Stimulated activated CD8-positive, alpha-beta memory T cell treated with anti-CD3 and anti-CD28 coated beads, Interleukin-12 subunit alpha, Interleukin-12 subunit beta, amount 100 ng/mL, for 1 hour (primary cell): ENCODE measurements around the gene AGL.
"Not testable (repeated sequence)": the region's sequence is repeated elsewhere in the genome, so short reads cannot be mapped to it uniquely, and the experiment has no call there.

Experiments
- DNase-seq: peaks from one replicate; pipeline ENCODE4 v3.0.0-alpha.2; 2020; ENCODE audit warnings: low read depth

AGL gene

DNA sequence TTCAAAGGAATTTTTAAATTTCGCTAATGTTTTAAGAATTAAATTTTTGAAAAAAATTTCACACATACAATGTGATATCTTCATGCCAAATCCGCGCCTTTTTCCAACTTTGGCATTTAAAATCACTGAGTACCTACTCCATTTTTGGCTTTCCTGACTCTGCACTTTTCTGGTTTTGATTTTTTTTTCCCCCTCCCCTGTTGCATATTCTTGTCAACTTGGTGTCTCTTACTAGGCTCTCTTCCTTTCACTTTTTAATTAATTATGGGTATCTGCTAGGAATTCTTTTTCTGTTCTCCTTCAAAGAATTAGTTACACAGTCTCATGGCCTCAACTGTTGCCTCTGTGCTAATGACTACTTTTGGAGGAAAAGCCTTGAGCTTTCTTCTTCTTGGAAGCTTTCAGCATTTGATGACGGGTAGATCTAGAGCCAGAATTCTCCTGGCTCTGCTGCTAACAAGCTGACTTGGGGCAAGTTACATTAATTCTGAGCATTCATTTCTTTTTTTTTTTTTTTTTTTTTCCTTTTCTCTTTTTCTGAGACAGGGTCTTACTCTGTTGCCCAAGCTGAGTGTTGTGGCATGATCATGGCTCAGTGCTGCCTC is 1.8 kb downstream of the AGL start:
- no peak for DNase-seq

DNA sequence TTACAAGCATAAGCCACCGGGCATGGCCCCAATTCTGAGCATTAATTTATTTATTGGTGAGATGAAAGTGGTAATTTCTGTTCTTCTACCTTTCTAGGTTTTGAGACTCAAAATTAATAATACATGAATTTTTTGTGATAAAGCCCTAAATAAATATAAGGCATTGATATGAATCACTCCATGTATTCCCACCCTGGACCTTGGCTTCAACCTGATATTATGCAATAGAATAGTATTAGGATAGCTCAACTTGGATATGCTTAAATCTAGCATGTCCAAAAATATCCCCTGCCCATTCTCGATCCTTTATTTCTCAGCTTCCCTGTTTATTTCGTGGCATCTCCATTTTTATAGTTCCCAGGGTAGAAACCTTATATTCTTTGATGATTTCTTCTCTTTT is 2.5 kb downstream of the AGL start:
- no peak for DNase-seq

DNA sequence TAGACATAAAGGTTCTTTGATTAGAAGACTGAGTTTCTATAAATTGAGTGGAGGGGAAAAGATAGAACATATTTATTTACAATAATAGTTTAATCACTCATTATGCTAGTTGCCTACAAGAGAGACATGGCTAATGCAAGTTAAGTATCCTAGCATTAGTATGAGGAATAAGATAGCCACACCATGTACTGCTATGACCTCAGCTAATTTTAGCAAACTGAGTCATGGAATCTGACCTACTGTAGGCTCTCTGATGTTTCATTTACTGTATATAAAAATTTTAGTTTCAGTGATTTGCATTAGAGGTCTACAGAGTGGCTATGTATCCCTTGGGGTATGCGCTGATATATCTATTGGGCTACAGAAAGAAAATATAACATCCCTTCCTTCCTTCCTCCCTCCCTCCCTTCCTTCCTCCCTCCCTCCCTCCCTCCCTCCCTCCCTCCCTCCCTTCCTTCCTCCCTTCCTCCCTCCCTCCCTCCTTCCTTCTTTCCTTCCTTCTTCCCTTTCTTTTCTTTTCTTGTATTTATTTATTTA is 5.8 kb downstream of the AGL start:
- no peak for DNase-seq

DNA sequence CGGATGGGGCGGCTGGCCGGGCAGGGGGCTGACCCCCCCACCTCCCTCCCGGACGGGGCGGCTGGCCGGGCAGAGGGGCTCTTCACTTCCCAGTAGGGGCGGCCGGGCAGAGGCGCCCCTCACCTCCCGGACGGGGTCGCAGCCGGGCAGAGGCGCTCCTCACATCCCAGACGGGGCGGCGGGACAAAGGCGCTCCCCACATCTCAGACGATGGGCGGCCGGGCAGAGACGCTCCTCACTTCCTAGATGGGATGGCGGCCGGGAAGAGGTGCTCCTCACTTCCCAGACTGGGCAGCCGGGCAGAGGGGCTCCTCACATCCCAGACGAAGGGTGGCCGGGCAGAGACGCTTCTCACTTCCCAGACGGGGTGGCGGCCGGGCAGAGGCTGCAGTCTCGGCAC is 6.9 kb downstream of the AGL start:
- not testable (repeated sequence) for DNase-seq

DNA sequence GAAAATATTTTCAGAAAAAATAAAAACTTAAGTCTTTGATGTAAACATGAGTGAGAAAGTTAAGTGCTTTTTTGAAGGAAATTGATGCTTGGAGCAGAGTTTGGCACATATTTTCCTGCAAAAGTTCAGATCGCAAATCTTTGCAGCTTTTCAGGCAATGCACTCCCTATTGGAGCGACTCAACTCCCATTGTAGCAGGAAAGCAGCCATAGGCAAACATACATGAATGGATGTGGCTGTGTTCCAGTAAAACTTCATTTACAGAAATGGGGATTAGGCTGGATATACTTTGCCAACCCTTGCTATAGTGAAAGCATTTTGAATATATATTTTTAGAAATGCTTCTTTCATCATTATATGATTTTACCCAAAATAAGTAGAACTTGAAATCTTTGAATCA is 8.1 kb downstream of the AGL start:
- no peak for DNase-seq

- no peak for DNase-seq
Measured at GRCh38 chr1:99858881-99859280, 8.7 kb downstream of the AGL start.

DNA sequence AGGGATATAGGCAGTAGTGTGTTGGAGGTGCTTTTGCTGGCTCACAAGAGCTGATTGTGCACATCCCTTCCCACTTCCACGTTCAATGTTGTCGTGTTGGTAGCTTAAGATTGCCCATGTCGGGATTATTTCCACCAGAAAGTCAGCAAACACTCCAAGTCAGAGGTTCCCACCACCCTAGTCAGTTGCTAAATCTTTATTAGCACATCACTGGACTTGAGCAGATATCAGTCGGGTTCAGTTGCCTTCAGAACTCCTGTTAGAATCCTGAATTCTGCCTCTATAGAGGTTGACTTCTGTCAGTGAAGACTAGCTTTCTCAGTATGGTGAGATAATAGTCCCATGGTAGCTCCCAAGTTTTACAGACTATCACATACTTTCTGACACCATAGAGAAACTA is 10.5 kb downstream of the AGL start:
- DNase-seq: no peak

- DNase-seq: no peak
Measured at GRCh38 chr1:99867682-99868081, 17.5 kb downstream of the AGL start.

DNA sequence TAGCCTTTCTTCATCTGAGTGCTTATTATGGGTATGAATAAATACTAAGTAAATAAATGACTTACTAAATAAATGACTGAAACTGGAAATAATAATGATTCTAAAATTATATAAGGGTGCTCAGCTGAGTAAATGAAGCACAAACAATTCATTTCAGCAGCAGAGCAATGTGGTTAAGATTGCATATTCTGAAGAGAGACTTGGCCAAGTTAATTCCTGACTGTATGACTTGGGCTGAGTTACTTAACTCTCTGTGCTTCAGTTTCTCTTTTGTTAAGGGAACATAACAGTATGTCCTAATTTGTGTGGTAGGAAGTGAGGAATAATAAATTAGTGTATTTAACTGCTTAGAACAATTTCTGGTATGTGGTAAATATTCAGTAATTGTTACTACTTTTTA is 19.1 kb downstream of the AGL start:
- no peak for DNase-seq

DNA sequence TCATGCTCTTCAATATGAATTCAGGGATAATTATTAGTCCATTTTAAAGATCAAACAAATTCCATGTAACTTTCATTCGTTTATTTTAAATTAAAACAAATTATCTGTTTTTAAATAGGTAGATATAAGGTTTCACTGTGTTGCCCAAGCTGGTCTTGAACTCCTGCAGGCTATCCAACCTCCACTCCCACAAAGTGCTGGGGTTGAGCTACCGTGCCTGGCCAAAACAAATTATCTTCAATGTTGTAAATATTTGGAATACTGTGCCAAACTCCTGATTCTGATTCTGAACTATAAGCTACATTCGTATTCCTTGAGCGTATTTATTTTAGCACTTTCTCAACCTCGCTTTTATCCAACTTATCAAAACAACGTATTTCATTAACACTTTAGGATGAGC is 19.6 kb downstream of the AGL start:
- DNase-seq: no peak

- no peak for DNase-seq
Measured at GRCh38 chr1:99872063-99872462, 21.9 kb downstream of the AGL start.

DNA sequence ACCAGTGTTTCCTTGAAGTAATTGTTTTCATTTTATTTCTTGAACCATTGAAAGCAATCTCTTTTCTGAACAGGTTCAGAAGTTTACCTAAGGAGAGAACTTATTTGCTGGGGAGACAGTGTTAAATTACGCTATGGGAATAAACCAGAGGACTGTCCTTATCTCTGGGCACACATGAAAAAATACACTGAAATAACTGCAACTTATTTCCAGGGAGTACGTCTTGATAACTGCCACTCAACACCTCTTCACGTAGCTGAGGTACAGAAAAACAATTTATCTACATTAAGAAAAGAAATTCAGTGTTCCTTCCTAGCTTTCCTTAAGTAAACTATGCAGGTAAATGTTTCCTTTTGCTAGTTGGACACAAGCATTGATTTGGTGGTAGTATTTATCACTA is 27.4 kb downstream of the AGL start:
- no peak for DNase-seq

DNA sequence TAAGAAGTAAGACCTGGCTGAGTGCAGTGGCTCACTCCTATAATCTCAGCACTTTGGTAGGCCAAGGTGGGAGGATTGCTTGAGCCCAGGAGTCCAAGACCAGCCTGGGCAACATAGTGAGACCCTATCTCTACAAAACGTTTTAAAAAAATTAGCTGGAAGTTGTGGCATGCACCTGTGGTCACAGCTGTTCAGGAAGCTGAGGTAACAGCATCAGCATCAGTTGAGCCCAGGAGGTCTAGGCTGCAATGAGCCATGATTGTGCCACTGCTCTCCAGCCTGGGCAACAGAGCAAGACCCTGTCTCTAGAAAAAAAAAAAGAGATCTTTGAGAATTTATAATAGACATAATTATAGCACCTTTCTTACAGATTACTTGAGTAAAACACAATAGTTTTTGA is 36.0 kb downstream of the AGL start:
- no peak for DNase-seq

DNA sequence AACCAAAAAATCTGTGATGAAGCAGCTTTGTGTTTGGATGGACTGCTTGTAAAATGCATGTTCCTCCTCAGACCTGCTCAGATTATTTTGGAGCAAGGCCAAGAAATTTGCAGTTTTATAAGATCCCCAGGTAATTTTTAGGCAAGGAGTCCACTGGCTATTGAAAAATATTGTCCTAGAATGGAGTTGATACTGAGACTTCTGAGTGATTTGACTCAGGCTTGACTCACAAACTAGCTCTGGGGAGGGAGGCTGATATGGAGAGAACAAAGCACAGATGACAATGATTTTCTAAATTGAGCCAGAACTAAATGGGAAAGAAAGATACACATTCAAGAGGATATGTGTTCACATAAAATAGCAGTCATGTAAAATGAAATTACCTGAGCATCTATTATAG is 36.7 kb downstream of the AGL start:
- no peak for DNase-seq

- DNase-seq: no peak
Measured at GRCh38 chr1:99887890-99888289, 37.7 kb downstream of the AGL start.

DNA sequence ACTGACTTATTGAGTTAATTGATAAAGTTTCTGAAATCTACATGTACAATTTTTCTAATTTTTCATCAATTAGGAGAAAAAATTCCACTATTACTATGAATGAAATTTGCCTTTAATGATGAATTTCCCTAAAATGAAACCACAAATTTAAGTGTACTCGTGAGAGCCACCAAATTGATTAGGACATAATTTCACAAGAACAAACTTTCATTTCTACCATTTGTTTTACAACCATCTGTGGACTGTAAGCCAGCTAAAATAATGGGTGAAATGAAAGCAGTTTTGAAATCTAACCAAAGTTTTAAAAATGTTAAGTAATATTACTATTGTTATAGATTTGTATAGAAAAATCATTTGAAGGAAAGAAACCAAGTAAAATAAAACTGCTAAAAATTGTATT is 41.8 kb downstream of the AGL start:
- DNase-seq: no peak

DNA sequence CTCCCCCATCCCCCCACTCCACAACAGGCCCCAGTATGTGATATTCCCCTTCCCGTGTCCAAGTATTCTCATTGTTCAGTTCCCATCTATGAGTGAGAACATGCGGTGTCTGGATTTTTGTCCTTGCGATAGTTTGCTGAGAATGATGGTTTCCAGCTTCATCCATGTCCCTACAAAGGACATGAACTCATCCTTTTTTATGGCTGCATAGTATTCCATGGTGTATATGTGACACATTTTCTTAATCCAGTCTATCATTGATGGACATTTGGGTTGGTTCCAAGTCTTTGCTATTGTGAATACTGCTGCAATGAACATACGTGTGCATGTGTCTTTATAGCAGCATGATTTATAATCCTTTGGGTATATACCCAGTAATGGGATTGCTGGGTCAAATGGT is 53.1 kb downstream of the AGL start:
- DNase-seq: not testable (repeated sequence)

- DNase-seq: no peak
Measured at GRCh38 chr1:99906535-99906934, 56.4 kb downstream of the AGL start.

- DNase-seq: no peak
Measured at GRCh38 chr1:99917214-99917613, 67.1 kb downstream of the AGL start.

DNA sequence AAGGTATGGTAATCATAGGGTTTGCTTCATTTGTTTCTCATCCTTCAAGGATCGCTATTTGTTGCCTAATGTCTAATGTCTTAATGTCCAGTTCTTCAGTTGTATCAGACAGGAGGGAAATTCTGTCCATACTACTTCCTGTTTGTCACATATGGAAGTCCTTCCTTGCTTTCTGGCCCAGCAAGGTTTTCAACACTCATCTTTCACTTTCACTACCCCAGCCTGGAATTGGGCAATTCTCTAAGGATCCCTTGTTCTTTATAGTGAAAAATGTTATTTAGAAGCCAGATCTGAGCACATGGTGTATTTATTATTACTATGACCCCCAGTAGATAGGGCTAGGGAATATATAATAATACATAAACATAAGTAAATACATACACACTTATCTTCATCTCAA is 69.1 kb downstream of the AGL start:
- no peak for DNase-seq

DNA sequence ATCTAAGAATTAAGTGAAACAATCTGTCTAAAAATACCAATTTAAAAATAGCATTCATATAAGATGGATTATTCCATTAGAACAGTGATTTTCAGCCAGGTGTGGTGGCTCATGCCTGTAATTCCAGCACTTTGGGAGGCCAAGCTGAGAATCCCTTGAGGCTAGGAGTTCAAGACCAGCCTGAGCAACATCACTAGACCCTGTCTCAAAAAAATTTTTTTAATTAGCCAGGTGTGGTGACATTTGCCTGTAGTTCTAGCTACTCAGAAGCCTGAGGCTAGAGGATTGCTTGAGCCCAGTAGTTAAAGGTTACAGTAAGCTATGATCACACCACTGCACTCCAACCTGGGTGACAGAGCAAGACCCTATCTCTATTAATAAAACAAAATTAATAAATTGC is 84.6 kb downstream of the AGL start:
- DNase-seq: no peak

GRCh38 chr1:99935534-99935933 is 85.4 kb downstream of the AGL start:
- no peak for DNase-seq

- DNase-seq: no peak
Measured at GRCh38 chr1:99936071-99936470, 85.9 kb downstream of the AGL start.

DNA sequence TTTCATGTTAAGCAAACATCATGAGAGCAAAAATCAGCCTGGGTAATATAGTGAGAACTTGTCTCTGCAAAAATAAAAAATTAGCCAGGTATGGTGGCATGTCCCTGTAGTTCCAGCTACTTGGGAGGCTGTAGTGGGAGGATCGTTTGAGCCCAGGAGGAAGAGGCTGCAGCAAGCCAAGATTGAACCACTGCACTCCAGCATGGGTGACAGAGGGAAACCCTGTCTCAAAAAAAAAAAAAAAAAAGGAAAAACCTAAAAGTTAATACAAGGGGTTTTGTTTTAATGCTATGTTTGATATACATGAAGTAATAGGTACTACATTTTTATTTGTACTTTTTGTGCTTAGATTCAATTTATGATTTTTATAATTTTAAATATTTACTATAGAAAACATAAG is 92.6 kb downstream of the AGL start:
- no peak for DNase-seq
